Hepatic stellate cell (primary cell): ENCODE measurements around the gene THRAP3.

Source experiments
- DNase-seq: peaks from one replicate; pipeline ENCODE4 v3.0.0; 2011; ENCODE audit warnings: low spot score

The THRAP3 gene

GRCh38 chr1:36324353-36324703 is 100.1 kb downstream of the THRAP3 start:
- DNase-seq, result no peak

- DNase-seq, result no peak
These were observed 102.3 kb downstream of the THRAP3 start for GRCh38 chr1:36326499-36326898.

DNA sequence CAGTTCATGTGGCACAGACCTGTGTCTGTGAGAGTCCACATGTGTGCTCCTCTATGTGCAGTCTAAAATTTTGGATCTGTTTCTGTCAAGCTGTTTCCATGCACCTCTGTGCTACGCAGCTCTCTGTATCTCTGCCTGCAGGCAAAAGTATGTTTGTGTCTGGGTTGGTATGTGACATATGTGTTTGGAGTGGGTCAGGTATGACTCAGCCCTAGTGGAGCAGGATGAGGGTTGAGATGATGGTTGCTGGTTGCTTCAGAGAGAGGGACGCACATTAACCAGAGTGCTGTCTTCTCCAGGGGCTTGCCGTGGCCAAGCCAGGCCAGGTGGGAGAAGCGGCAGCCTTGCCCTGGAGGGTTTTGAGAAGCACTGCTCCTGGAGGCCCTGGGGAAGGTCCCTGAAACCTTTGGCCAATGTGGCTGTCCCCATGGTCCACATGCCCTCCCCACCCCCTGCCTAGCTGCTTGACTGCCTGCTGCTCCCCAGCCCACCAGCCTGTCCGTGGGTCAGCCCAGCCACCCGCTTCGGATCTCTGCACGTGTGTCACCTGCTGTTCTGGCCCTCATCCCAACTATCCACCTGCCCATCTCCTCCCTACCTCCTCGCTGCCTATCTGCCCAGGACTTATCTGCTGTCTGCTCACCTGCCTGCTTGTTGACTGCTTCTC is 103.3 kb downstream of the THRAP3 start:
- DNase-seq, result peak; percentile 68

- DNase-seq, result no peak
These were observed 103.8 kb downstream of the THRAP3 start for GRCh38 chr1:36328088-36328480.

- no peak for DNase-seq
These were observed 104.5 kb downstream of the THRAP3 start for GRCh38 chr1:36328713-36329112.

DNA sequence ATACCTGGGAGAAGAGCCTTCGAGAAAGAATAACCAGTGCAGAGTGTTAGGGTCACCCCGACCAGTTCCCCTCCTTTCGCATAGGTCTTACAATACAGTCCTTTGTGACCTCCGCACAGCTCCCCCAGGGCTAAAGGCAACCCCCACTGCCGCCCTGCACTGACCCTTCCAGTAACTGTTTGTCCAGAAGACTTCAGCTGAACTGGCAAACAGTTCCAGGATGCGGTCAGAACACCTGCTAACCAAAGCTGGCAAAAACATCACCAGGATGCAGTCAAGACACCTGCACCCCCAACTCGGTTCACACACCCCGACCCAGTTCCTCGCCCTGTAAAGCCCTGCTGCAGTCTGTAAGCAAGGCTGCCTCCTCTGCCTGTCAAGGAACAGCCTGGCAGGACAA is 105.6 kb downstream of the THRAP3 start:
- DNase-seq, result no peak

DNA sequence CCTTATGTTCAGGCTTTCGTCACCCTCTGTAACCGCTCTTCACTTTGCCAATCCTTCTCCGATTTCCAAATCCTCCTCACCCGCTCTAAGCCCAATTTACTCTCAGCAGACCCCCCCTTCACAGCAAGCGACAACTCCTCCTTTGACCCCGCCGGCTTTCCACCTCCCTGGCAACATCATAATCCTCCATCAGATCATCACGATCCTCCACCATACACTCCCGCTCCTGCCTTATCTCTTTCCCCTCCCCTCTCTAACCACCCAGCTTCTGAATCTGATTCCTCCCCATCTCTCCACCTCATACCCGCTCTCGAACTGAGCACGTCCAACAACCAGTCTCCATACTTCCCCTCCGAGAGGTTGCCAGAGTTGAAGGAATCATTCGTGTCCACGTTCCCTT is 106.7 kb downstream of the THRAP3 start:
- DNase-seq, result no peak

DNA sequence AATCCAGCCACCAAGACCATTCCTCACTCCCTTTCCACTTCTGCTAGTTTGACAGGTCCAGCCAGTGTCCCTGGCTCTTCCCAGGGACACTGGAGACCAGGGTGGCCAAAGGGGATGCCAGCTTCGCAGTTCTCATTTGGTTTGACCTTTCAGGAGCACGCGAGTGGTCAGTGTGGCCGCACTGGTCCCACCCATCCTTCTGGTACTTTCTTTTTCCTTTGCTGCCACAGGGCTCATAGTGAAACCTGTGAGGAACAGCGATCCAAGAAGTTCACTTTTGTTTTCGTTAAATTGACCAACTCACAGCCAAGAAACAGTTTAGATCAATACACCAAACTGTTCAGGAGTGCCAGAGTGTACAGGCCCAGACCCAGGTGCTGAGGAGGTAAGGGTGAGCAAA is 113.6 kb downstream of the THRAP3 start:
- no peak for DNase-seq

- no peak for DNase-seq
These were observed 115.0 kb downstream of the THRAP3 start for GRCh38 chr1:36339215-36339614.

DNA sequence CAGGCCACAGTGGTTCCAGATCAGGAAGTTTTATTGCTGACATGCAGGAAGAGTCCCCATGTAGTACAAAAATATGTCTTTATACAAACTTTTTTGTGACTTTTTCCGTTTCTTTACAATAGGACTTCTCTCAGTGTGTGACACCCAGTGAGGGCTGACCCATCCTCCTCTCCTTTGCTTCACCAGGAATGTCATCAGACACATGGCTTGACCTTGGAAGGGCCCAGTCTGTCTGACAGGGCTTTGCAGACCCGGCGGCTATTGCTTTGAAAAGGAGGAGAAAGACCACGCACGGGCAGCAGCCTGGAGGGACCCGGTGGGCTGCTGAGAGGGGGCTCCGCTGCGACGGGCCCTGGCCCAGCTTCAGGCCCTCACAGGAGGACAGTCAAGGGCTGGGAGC is 115.4 kb downstream of the THRAP3 start:
- no peak for DNase-seq

- no peak for DNase-seq
These were observed 117.5 kb downstream of the THRAP3 start for GRCh38 chr1:36341626-36342320.

DNA sequence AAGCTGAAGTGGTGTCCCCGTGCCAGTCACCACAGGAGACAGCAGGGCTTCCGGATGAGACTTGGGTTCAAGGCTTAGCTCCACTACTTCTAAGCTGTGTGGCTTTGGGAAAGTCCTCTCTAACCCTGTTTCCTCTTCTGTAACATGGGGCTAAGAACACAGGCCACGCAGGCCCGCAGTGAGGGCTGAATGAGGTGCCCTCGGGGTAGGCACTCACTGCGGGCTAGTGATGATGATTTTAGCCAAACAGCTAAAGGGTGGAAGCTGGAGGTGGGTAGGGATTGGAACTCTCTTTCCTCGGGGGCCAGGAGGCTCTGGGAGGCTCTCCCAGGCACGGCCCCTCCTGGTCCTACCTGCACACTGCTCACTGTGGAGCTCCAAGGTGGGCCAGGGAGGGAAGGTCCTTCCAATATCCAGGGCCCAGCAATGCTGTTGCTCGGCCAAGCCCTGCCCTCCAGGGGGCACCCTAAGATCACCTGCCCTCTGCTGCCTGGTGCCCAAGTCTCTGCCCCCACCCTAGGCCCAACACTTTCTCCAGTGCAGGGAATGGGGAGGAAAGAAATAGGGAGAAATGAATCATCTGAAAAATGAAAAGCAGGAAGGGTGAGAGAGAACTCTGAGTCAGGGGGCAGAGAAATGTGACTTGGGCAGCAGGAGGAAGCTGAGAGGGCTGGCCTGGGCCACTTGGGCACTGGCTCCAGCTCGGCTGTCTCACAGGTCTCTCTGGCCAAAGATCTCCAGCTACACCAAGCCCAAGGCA is 118.4 kb downstream of the THRAP3 start:
- peak; percentile 79 for DNase-seq

- DNase-seq, result no peak
These were observed 119.6 kb downstream of the THRAP3 start for GRCh38 chr1:36343651-36344394.

GRCh38 chr1:36344395-36344680 is 120.1 kb downstream of the THRAP3 start:
- DNase-seq, result no peak

- DNase-seq, result no peak
These were observed 121.1 kb downstream of the THRAP3 start for GRCh38 chr1:36345353-36345752.

GRCh38 chr1:36346741-36347370 is 122.6 kb downstream of the THRAP3 start:
- DNase-seq, result no peak

- no peak for DNase-seq
These were observed 125.0 kb downstream of the THRAP3 start for GRCh38 chr1:36349241-36349671.

DNA sequence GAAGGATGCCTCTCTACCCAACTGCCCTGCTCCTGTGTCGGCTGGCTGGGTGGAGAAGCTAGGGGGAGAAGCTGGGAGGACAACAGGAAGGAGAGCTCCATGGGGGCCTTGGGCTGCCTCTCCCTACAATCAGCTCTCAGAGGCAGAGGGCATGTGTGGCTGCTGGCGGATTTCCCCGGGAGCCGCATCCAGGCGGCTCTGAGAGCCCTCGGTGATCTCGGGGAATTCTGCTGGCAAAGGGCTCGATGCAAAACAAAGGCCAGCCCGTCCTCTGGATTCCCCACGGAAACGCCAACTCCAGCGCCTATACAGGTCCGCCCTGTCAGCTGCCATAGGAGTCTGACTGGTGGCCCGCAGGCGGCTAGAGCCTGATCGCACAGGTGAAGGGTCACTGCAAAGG is 125.6 kb downstream of the THRAP3 start:
- no peak for DNase-seq

DNA sequence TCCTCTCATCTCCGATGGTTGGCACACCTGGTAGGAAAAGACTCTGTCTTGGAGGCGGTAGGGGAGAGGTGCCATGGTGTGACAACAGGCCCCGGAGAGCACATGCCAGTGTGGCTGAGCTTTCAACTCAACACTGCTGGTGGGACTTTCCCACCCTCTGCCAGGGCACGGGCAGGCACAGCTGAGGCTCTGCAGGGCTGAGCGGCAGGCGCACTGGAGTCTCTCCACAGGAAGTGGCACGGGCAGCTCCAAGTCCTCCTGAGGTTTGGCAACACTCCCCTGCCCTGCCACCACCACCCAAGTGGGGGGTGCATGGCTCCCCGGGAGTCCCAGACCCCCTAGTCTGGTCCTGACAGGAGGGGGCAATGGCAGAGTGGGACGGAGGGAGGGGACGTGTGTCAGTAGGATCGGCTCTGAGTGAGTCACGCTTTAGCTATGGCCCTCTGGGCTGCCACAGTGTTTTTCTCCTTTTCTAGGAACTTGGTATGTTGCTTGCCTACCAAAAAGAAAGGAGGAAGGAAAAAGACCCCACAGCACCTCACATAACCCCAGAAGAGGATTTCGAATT is 126.5 kb downstream of the THRAP3 start:
- peak; percentile 93 for DNase-seq

- DNase-seq, result peak; percentile 84
These were observed 127.2 kb downstream of the THRAP3 start for GRCh38 chr1:36351227-36351977.
